ENCODE measurements around the gene BIRC5.

The BIRC5 gene

DNA sequence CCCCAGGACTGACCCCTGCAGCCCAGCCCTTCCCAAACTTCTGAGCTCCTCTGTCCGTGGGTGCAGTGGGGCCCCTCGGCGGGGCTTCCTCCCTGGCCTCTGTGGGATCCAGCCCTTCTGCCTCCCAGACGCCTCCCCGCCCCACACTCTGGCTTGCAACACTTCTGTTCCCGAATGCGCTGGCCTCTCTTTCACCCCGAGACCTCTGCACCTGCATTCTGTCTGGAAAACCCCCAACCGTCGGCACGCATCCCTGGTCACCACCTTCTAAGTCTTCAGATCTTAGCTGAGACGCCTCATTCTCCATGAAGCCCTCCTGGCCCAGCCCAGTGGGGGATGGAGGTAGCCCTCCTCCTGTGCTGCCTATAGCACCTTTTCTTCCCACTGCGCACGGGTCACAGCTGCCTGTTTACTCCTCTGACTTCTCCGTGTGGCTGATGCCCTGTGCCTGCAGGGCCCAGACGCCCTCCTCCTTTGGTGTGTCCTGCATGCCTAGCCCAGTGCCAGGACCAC lies 43.8 kb downstream of the BIRC5 start:
- DNase-seq, result no peak

DNA sequence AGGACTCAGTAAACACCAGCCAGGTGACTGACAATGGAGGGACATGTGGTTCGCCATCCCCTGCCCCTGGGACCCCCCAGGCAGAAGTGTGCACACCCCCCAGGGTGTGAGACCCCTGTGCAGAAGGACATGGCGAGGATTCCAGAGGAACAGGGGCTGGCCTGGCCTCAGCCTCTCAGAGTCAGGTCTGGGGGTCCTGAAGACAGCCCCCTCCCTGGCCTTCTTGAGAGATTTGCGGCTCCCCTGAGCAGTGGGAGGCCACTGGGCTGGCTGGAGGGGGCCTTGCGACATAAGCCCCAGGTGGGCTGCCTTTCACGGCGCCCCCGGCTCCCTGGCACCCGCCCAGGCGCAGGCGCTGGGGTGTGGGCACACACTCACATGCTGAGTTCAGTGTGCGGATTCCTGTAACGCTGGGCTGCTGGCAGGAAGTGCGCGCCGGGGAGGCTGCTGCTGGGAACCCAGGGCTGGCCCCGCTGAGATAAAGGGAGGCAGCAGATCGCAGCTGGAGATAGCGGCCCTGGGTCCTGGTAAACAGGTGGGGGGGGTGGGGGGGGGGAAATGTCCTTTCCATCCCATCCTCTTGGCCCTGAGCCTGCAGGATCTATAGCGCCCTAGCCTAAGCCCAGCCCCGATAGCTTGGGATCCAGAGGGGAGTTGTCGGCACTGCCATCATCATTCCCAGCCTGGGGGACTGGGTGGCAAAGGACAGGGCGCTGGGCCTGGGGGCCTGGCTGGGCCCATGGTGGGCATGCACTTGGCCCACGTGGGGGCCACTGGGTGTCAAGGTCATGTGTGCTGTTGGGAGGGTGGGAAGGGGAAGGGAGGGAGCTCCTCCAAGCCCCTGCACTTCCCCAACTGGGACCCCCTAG lies 44.5 kb downstream of the BIRC5 start:
- DNase-seq, result no peak

DNA sequence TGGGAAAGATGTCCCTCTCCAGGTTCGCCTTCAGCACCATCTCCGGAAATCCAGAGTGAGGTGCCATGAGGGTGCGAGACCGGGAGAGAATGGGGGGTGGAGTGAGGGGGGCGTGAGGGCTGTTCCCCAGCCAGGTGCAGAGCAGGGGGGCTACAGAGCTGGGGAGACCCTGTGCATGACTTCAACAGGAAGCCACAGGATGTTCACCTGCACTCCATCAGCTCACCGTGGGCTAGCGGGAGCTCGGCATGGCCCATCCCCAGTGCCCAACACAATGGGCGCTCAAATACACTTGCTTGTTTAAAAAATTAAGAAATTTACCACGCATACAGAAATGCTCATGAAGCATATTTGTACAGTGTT lies 45.1 kb downstream of the BIRC5 start:
- no peak for DNase-seq

DNA sequence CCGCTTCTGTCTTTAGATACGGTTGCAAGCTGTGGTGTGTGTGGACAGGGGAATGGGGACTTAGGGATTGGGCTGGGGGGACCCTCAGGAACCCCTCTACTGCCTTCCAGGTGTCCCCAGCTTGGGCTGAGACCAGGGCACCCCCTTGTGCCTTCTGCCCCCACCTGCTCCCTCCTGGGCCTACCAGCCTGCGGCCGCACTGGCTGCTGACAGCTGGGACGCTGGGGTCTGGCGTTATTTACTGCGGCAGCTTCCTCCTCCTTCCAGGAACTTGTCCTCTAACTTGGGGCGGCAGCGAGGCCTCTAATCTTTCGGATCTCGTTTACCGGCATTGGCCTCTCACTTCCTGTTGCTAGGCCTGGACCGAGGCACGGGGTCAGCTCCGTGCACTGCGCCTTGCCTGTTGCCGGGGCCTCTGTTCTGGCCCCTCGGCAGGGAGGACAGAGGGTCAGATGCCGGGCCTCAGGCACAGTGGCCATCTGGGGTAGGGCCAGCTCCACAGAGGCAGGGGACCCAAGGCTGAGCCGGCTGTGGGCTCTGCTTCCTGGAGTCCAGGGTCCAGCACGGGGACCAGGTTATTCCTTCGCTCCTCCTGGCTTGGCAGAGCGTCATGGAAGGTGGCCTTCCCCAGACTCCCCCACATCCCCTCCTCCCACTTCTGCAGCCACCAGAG lies 49.1 kb downstream of the BIRC5 start:
- DNase-seq, result no peak

DNA sequence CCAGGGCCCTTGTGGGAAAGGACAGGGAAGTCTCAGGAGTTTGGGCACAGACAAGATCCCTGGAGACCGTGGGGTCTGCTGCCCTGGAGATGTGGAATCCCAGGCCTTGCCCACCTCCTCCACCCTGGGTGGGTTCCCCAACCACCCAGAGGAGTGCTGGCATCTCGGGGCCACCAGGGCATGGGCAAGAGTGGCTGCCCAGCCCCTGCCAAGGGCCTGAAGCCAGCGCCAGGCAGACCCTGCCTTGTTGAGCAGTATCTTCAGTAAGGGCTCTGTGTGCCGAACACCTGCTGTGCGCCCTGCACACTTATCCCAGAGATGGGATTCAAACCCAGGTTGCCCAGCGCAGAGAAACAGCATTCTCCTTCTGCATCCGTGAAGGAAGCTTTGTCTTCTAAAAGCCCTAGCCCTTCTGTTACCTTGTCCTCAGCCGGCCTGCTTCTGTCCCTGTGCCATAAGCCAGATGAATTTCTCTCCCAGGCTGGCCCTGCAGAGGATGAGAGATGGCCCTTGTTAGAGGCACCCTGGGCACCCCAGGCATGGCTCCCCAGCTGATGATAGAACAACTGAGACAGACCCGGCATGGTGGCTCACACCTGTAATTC lies 49.8 kb downstream of the BIRC5 start:
- DNase-seq, result no peak

DNA sequence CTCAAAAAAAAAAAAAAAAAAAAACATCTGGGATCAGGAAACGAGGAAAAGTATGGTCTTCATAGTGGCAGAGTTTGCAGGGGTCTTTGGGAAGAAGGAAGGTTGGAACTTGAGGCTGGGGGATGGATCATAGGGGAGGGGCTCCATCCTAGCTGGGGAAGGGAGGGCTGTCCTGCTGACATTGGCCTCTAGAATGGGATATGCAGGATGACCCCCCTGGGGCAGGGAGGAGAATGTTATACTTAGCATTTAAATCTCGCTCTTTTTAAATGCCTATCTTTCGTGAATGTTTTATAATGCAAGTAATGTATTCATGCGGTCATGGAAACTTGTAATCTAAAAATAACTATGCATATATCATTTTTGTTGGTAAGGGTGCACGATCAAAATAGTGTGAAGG lies 50.5 kb downstream of the BIRC5 start:
- no peak for DNase-seq

DNA sequence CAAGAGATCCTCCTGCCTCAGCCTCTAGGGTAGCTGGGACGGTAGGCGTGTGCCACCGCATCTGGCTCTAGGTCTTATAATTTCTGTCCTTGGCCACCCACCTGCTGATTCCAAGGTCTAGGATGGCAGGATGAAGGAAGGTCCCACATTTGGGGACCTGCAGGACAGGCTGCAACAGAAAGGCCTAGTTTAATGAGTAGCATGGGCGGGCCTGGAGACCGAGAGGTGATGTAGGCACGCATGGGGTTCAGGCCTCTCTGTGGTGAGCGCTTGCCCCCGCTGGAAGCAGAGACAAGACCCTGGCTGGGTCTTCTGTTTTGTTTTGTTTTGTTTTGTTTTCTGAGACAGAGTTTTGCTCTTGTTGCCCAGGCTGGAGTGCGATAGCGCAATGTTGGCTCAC lies 51.1 kb downstream of the BIRC5 start:
- DNase-seq, result no peak

DNA sequence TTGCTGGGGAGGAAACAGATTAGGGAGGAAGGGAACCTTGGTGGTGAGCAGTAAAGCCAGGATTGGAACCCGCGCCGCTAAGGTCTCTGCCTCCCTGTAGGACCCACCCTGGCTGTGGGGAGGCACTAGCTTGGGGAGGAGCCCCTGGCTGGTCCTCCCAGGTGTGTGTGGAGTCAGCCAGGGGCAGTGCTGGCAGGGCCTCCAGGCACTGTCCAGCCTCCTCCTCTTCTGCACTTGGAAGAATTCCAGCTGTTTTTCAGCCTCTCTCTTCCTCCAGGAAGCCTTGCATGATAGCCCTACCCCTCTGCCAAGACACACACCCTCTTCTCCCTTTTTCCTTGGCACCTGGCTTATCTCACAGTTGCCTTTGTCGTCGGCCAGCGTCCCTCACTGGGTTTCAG lies 52.2 kb downstream of the BIRC5 start:
- no peak for DNase-seq

DNA sequence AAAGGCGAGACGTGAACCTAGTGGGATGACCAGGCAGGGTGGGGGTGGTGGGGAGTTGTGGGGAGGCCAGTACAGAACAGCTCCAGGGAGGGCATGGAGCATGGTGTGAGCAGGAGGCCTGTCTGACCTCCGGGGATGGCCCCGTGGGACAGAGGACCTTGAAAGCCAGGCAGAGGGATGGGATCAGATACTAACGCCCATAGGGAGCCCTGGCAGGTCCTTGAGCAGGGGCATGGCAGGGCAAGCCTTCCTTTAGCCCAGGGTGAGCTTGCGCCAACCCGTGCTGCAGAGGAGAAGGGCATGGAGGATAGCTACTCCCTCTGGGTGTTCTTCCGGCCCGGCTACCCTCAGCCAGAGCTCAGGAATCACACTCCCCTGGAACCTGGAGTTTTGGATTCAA lies 52.7 kb downstream of the BIRC5 start:
- DNase-seq, result no peak

DNA sequence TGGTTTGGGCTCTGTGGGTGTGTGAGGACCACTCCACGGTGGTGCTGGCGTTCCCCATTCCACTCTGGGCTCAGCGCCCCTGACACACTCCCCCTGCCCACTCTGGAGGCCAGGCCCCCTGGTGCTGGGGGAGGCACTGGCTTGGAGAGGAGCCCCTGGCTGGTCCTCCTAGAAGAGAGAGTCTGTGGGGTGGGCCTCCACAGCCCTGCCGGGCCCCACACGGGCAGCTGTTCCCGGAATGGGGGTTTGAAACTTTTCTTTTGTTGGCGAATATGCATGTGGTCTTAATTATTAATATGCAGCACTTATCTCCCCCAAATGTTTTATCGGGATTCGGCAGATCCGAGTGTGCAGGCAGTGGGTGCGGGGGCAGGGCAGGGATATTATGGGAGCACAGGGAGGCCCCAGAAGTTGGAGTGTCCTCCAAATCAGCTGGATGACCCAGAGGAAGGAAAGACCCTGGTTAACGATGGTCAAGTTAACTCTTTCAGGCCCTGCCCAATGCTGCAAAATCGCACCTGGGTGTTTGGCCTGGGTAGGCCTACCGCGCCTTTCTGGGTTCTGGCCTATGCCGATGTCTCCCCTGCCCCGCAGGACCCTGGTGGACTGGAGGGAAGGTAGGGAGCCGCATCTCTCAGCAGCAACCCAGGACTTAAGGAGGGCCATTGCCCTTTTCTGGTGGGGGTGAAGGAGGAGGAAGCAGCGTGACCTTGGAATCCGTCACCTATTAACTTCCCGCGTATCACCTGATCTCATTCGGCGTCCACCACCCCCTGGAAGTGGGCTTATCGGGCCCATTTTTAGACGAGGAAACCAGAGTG lies 53.4 kb downstream of the BIRC5 start:
- no peak for DNase-seq

DNA sequence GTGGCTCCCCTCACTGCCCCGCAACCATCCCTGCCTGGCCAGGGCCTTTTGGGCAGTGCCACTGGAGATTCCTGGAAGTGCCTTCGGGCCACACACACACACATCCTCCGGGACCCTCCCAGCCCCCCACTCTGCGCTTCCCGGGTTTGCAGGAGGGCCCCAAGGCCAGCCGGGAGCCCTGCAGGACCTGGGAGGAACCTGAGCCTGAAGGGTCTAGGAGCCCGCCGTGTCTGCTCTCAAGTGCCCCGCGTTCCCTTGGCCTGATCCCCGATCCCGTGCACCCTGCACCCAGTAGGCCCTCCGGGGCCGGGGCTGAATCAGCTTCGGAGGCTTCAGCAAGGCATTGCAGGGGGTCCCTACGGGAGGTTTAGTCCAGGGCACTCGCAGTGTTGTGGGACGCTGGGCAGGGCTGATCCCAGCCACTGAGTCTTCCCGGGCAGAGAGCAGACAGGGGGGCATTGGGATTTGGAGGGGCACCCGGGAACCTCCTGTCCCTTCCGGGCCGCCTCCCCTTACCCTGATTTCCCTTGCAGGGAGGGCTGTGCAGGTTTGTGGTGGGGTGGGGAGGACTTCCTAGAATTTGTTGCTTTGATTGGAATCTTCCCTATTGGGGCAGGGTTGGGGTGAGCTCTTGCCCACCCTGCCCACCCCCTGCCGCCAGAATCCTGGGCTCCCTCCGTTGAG lies 54.3 kb downstream of the BIRC5 start:
- DNase-seq, result no peak

DNA sequence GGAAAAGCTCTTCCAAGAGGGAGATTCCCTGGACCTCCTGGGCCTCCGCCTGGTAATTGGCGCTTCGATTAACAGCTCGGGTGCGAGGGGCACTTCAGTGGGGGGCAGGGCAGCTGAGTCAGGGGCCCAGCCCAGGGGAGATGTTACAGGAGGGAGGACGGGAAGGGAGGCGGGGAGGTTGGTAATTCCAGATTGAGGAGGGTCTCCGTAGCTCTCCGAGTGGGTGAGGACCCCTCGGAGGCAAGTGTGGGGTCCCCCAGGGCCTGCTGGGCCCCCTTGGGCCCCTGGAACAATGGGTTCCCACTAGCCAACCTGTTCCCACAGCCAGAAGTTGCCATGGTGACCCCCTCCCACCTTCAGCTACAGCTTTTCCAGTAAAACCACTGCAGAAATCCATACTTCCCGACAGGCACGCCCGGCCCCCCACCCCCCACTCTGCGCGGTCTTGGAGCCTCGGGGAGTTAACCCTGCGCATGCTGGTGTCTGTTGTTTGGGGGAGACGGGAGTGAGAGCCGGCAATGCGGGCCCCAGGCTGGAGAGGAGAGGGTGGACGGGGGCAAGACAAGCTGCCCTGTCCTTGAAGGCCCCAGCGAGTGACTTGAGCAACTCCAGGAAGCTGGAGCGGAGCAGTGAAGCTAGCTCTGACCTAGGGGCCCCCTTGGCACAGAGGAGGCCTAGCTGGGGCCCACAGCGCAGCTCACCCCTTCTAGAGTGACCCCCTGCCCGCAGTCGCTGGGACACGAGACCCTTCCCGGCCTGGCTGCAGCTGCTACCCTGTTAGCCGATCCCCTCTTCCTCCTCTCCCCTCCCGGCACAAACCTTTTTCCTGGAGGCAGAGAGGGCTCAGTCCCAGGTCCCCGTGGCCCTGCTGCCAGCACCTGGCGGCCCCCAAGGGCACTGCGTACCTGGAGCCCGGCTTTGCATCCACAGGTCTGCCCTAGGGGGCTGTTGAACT lies 55.2 kb downstream of the BIRC5 start:
- DNase-seq, result no peak

DNA sequence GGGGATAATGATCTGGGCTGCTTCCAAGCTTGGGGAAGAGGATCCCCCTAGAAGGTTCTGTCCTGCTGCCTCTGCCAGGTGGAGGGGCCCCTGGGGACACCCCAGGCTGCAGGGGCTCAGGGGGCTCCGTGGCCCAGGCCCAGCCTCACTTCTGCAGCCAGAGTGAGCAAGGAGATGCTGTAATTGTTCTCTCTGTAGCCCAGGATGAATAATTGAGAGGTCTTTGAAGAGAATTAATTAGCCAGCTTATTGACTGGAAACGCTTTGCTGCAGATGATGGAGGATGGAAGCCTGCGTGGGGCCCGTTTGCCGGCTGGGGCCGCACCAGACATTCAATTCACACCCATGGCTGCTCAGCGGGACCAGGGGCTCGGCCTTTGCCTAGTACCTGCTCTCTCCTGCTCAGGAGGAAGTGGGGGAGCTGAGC lies 55.9 kb downstream of the BIRC5 start:
- no peak for DNase-seq

DNA sequence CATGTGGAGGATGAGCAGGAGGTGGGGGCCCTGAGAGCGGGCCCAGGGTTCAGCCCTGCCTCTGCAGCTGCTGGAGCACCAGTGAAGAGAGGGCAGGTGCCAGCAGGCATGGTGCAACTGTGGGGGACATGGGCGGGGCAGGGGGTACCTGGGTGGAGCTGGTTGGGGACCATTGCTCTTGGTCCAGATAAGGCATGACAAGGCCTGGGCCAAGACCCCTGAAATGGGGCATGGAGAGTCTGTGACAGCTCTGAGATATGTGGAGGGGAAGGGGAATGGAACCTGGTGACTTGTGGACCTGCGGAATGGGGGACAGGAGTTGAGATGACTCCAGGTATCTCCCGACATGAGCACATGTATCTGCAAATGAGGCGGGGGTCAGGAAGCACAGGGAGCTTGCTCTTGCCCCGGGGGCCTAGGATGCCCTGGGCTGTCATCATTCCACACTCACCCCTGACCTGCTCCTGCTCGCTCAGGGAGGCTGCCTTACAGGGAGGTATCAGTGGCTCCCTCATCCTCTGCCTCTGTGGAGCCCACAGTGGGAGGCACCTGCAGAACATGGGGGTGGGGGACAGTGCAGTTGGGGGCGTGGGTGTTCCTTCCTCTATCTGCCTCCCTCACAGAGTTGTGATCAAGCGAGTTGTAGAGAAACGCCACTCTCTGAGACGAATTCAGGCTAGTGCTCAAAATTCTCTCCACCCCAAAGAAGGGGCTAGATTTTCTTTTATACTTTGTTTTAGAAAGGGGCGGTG lies 57.5 kb downstream of the BIRC5 start:
- no peak for DNase-seq

DNA sequence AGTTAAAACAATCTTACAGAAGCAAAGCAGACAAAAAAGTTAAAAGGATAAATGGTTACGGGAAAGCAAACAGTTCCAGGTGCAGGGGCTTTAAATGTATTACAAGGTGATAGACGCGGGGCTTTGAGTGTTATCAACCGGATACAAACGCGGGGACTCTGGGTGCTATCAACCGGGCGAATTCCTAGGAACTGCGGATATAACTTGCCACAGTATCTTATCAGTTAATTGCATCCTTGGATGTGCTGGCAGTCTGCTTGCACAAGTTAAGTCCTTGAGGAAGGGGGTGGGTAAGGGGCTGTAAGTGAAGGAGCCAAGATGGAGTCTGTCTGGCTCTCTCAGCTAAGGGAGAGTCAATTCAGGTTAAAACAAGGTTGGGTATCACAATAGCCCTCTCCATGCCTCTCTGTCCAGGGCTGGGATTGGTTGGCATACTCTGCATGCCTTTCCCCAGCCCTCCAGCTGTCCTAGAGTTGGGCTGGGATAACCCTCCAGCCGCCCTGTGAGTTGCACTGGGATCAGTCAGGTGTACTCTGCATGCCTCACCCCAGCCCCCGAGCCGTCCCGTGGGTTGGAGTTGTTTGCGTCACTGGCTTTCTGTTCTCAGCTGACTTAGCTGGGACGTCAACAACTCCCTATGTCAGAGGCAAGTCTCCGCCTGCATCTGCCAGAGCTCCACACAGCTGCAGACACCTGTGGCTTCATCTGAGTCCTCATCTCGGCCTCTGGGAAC lies 58.3 kb downstream of the BIRC5 start:
- DNase-seq, result no peak

DNA sequence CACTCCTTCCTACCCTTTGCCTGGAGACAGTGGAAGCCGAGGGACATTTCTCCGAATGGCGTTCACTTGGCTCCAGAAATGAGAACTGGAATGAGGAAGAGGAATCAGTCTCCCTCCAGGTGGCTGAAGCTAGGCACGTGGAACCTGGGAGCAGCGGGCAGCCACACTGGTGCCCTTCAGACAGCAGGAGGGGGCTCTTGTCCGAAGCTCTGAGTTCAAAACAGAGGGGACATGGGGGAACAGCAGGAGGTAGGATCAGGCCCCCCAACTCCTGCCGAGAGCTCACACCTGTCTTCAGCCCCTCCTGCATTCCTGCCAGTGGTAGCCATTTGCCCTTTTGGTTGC lies 58.8 kb downstream of the BIRC5 start:
- no peak for DNase-seq

DNA sequence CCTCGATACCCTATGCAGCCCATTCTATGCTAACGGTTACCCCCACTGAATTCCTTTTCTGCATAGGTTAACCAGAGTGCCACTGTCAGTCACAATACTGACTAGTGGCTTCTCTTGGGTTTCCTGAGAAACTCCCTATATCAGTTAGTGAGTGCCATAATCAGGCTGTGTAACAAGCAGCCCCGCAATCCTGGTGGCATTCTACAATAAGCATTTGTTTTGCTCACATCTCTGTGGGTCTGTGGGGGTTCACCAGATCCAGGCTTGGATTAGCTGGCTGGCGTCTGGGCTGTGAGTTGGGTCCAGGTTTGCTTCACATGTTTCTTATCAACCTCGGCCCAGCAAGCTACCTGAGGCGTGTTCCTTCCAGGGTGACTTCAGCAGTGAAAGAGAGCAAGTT lies 59.8 kb downstream of the BIRC5 start:
- no peak for DNase-seq

Data from NCI-H446 (cell line).